HCT116 (cell line): ENCODE measurements around the gene CFAP410. TPM values are rescaled to one million over a fixed set of nuclear protein-coding genes. Genes with fewer than 3 reads are reported as not detected.

Source experiments
- ATAC-seq: fragments of 200-7000 bp; cut with Tn5 transposase; 2 replicates; pipeline ENCODE4 v1.9.1; 2020; ENCODE audit warnings: mild to moderate bottlenecking, moderate library complexity
- BruUV-seq: library from RNA; stranded (reverse); fragments of 400-500 nt; replicated peaks from 2 replicates; lab custom pipeline; 2021; lab: Mats Ljungman, UMichigan
- CTCF ChIA-PET: fragments of 300-600 bp; sonication (Branson Sonifier 250); formaldehyde crosslinking; loops from one replicate; lab custom pipeline; 2021; ENCODE audit warnings: antibody characterized with exemption; lab: Charles Lee
- POLR2A ChIA-PET: fragments of 300-600, 350-600 bp; sonication (Branson Sonifier 250); formaldehyde crosslinking; loops from one replicate; lab custom pipeline; 2021; ENCODE audit warnings: antibody characterized with exemption; lab: Charles Lee
- RAD21 ChIA-PET, 2 experiments: fragments of 300-600 bp; sonication (Branson Sonifier 250); formaldehyde crosslinking; loops; one replicate each; lab custom pipeline; 2023; ENCODE audit warnings: low total read pairs in 2 of 2; ENCODE audit not compliant: uncharacterized antibody in 2 of 2, unreplicated experiment in 2 of 2, low non-redundant PET in 1 of 2; lab: Charles Lee
- DNase-seq: peaks from one replicate; pipeline ENCODE4 v3.0.0-alpha.2; 2010; ENCODE audit warnings: low read depth, low spot score
- H2AFZ ChIP-seq: fragments of 200-600 bp; shearing (Covaris generic), sonication (generic); 2 replicates; pipeline ENCODE4 v1.6.1; 2017; ENCODE audit warnings: low read depth, mixed run types, mixed read lengths, antibody characterized with exemption, low read length; ENCODE audit not compliant: poor library complexity, severe bottlenecking
- H3K27ac ChIP-seq: 2 replicates; pipeline ENCODE4 v1.5.1; 2012; ENCODE audit warnings: low read depth, low read length
- H3K27me3 ChIP-seq: fragments of 200-600 bp; sonication (generic); 2 replicates; pipeline ENCODE4 v1.6.1; 2016; ENCODE audit warnings: mixed run types, low read length, mixed read lengths; ENCODE audit not compliant: insufficient read depth
- H3K36me3 ChIP-seq, 2 experiments: fragments of 200-500 bp in 1 of 2; fragments of 200-600 bp in 1 of 2; sonication (Bioruptor generic) in 1 of 2; sonication (generic) in 1 of 2; 2 replicates each; pipeline versions ENCODE4 v1.5.1 to v1.6.1; 2014 to 2016; ENCODE audit warnings: low read length in 2 of 2, inconsistent platforms in 1 of 2, mixed read lengths in 1 of 2, mixed run types in 1 of 2; ENCODE audit not compliant: insufficient read depth in 2 of 2, control insufficient read depth in 1 of 2
- H3K4me1 ChIP-seq, 2 experiments: fragments of 200-600 bp in 1 of 2; sonication (generic) in 1 of 2; 2 replicates each; pipeline versions ENCODE4 v1.5.1 to v1.6.1; 2012 to 2017; ENCODE audit warnings: low read length in 2 of 2, inconsistent platforms in 1 of 2, mild to moderate bottlenecking in 1 of 2, mixed read lengths in 1 of 2, mixed run types in 1 of 2, moderate library complexity in 1 of 2; ENCODE audit not compliant: insufficient read depth in 2 of 2, control insufficient read depth in 1 of 2
- H3K4me2 ChIP-seq: fragments of 200-600 bp; sonication (generic); 2 replicates; pipeline ENCODE4 v1.6.1; 2017; ENCODE audit warnings: mixed run types, low read length, mixed read lengths
- H3K4me3 ChIP-seq, 2 experiments: fragments of 200-600 bp in 1 of 2; sonication (generic) in 1 of 2; replicated peaks in 1 of 2; 2 replicates each; pipeline ENCODE4 v1.5.1; 2011 to 2016; ENCODE audit warnings: low read length in 2 of 2, control low read depth in 1 of 2, low read depth in 1 of 2, mild to moderate bottlenecking in 1 of 2, mixed read lengths in 1 of 2, mixed run types in 1 of 2
- H3K79me2 ChIP-seq: fragments of 200-600 bp; sonication (generic); 2 replicates; pipeline ENCODE4 v1.6.1; 2017; ENCODE audit warnings: mild to moderate bottlenecking, mixed run types, low read length, moderate library complexity, mixed read lengths; ENCODE audit not compliant: insufficient read depth
- H3K9ac ChIP-seq: fragments of 200-600 bp; sonication (generic); 2 replicates; pipeline ENCODE4 v1.6.1; 2016; ENCODE audit warnings: low read length, mixed read lengths
- H3K9me2 ChIP-seq: fragments of 200-600 bp; sonication (generic), shearing (Covaris generic); 2 replicates; pipeline ENCODE4 v1.6.1; 2017; ENCODE audit warnings: mixed run types, mild to moderate bottlenecking, moderate library complexity; ENCODE audit not compliant: insufficient read depth
- H3K9me3 ChIP-seq, 2 experiments: fragments of 200-500 bp in 1 of 2; fragments of 200-600 bp in 1 of 2; sonication (Bioruptor generic) in 1 of 2; sonication (generic) in 1 of 2; 2 replicates each; pipeline ENCODE4 v1.6.1; 2014 to 2017; ENCODE audit warnings: low read length in 2 of 2, mixed read lengths in 2 of 2, inconsistent platforms in 1 of 2, low read depth in 1 of 2, mild to moderate bottlenecking in 1 of 2, mixed run types in 1 of 2, moderate library complexity in 1 of 2; ENCODE audit not compliant: control insufficient read depth in 1 of 2, insufficient read depth in 1 of 2
- H4K20me1 ChIP-seq: fragments of 200-600 bp; sonication (generic), shearing (Covaris generic); 2 replicates; pipeline ENCODE4 v1.6.1; 2017; ENCODE audit warnings: mixed run types, mild to moderate bottlenecking, moderate library complexity; ENCODE audit not compliant: insufficient read depth
- CEBPB ChIP-seq: IDR thresholded peaks from 2 replicates; pipeline ENCODE4 v1.6.1; 2012; ENCODE audit warnings: low read depth
- EGR1 ChIP-seq: IDR thresholded peaks from 2 replicates; pipeline ENCODE4 v1.6.1; 2012; ENCODE audit warnings: low read depth
- ELF1 ChIP-seq: IDR thresholded peaks from 2 replicates; pipeline ENCODE4 v1.6.1; 2012; ENCODE audit warnings: low read depth, borderline replicate concordance
- JUND ChIP-seq: IDR thresholded peaks from 2 replicates; pipeline ENCODE4 v1.6.1; 2012
- POLR2AphosphoS5 ChIP-seq: IDR thresholded peaks from 2 replicates; pipeline ENCODE4 v1.6.1; 2011; ENCODE audit warnings: mild to moderate bottlenecking, low read depth, low read length, moderate library complexity
- RAD21 ChIP-seq: IDR thresholded peaks from 2 replicates; pipeline ENCODE4 v1.6.1; 2012; ENCODE audit warnings: low read depth, mild to moderate bottlenecking
- YY1 ChIP-seq: IDR thresholded peaks from 2 replicates; pipeline ENCODE4 v1.6.1; 2011; ENCODE audit warnings: low read length, low read depth, moderate library complexity, mild to moderate bottlenecking; ENCODE audit not compliant: insufficient replicate concordance; ENCODE audit errors: extremely low read depth
- intact Hi-C: fragments of 100-400 bp; cut with micrococcal nuclease; formaldehyde crosslinking; loops from 2 replicates; pipeline ENCODE4 v1.10.0; 2022
- total RNA-seq: library from RNA; stranded (reverse); gene quantifications from one replicate; pipeline ENCODE4 v1.2.1, GENCODE V29; 2021; ENCODE audit not compliant: unreplicated experiment
- TF ChIP-seq, protein P1 (sequence below): IDR thresholded peaks from 2 replicates; pipeline ENCODE4 v1.6.1; 2012

The CFAP410 gene
- total RNA-seq, 1 experiment from 2014 or later = 15.3 TPM

DNA sequence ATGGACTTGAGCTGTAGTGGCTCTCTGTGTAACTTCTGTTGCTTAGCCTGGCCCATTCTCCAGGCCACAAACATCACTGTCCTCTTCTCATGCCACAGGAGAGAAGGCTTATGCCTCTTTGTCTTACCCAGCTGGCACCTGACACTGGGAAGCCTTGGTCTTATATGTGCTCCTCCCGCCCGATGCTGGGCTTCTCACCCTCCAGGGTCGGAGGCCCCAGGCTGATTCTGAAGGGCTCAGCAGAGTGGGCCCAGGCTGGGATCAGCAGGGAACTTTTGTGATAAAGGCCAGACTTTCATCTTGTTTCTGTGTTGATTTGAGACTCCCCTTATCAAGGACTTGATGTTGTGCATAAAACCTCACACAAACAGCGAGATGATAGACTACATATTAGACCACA lies 44.0 kb upstream of the CFAP410 start:
- no TSS peak for BruUV-seq
- Histone ChIP-seq H3K79me2 (no peaks in the 10 kb centered on the region), H3K4me3 (no peak overlapping the region), H3K27me3 (no peaks in the 10 kb centered on the region), H3K27ac (no peak overlapping the region), H4K20me1 (no peaks in the 10 kb centered on the region), H2AFZ (no peak overlapping the region), H3K9me3 (peaks cover 13 to 19% of the 10 kb centered on the region in 2 experiments), H3K9me2 (no peaks in the 10 kb centered on the region), H3K9ac (no peak overlapping the region), H3K4me2 (no peak overlapping the region), H3K36me3 (no peaks in the 10 kb centered on the region), H3K4me1 (no peaks in the 10 kb centered on the region)
- RAD21 ChIA-PET = no interaction called here
- POLR2A ChIA-PET = no interaction called here
- no peak for DNase-seq
- no peak for ATAC-seq
- CTCF ChIA-PET = no interaction called here
- TF ChIP-seq, protein P1, sequence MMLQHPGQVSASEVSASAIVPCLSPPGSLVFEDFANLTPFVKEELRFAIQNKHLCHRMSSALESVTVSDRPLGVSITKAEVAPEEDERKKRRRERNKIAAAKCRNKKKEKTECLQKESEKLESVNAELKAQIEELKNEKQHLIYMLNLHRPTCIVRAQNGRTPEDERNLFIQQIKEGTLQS = no peak
- TF ChIP-seq EGR1 = no peak
- intact Hi-C loops = no loop called here

DNA sequence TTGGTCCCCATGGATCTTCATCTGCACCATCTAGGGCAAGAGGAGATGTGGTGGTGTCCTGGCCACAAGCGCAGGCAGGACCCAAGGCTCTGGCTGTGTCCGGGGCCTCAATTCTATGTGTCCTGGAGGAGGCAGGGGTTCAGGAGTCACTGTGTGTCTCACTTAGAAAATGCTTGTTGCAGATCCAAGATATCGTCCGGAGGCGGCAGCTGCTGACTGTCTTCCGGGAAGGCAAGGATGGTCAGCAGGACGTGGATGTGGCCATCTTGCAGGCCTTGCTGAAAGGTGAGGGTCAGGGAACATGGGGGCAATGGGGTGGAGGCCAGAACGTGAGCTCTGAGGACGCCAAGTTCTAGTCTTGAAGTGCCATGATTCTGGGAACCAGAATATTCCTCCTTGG lies 43.3 kb upstream of the CFAP410 start:
- Histone ChIP-seq H3K4me3 (no peak overlapping the region), H2AFZ (no peak overlapping the region), H3K4me2 (no peak overlapping the region), H3K27ac (no peak overlapping the region)
- DNase-seq = no peak
- TF ChIP-seq RAD21 = no peak
- TF ChIP-seq CEBPB = no peak
- no peak for TF ChIP-seq JUND
- TF ChIP-seq ELF1 = no peak
- no peak for TF ChIP-seq POLR2AphosphoS5
- TF ChIP-seq, protein P1 = no peak
- no peak for TF ChIP-seq YY1
- TF ChIP-seq, all 23 proteins: peak for 0
- CTCF ChIA-PET = no interaction called here
- H3K27me3 ChIP-seq = no peaks in the 10 kb centered on the region
- H3K9ac ChIP-seq = no peak overlapping the region
- POLR2A ChIA-PET = no interaction called here
- no peaks in the 10 kb centered on the region for H4K20me1 ChIP-seq
- ATAC-seq = no peak
- no peaks in the 10 kb centered on the region for H3K9me2 ChIP-seq
- H3K36me3 ChIP-seq = no peaks in the 10 kb centered on the region
- H3K79me2 ChIP-seq = no peaks in the 10 kb centered on the region
- H3K9me3 ChIP-seq = peaks cover 13 to 17% of the 10 kb centered on the region in 2 experiments
- intact Hi-C loops = no loop called here
- RAD21 ChIA-PET = no interaction called here
- H3K4me1 ChIP-seq = no peaks in the 10 kb centered on the region
- BruUV-seq = no TSS peak
